T-helper 1 cell (primary cell): ENCODE data around the gene HMGCS2.
A peak's percentile ranks its signal among the peaks of the same experiment; 100 is the strongest.

Experiments used
- DNase-seq, 5 donors: peaks; one replicate each; pipeline ENCODE4 v3.0.0-alpha.2; 2012 to 2020

HMGCS2 gene

DNA sequence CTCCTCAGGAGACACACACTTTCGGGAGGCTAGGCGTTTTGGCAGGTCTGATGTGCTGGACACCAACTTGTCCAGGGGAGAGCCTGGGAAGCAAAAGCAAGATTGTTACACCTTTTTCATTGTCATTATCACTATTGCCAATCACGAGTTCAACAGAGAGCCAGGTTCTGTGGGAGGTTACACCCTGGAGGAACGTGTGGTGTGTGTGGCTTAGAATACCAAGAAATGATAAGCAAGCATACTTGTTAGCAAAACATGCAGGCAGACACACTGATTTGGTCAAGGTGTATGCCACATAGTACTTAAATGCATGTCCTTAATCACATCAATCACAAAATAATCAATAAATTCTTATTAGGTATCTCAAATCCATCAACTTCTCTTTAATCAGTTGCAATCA is 16.1 kb downstream of the HMGCS2 start:
- DNase-seq = peak in 1 of 5 donors; percentile 15

- DNase-seq = no peak
Observed at GRCh38 chr1:119748040-119748439, 20.7 kb downstream of the HMGCS2 start.

DNA sequence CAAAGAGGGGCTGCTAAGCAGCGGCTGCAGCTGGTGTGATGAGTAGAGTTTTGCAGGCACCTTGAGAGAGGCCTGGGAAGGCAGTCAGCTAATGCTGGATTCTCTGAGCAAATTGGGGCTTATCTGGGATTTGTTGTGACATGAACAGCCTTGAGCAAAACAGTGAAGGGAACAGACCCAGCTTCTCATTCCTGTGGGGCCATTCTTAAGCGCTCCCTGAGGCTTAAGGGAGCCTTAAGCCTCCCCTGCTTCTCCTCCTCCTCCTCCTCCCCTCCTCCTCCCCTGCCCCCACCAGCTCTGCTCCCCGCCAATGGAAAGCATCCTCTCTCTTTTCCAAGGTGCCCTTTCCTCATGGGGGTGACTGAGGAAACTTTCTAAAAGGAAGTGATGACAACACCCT is 21.3 kb downstream of the HMGCS2 start:
- DNase-seq = no peak

DNA sequence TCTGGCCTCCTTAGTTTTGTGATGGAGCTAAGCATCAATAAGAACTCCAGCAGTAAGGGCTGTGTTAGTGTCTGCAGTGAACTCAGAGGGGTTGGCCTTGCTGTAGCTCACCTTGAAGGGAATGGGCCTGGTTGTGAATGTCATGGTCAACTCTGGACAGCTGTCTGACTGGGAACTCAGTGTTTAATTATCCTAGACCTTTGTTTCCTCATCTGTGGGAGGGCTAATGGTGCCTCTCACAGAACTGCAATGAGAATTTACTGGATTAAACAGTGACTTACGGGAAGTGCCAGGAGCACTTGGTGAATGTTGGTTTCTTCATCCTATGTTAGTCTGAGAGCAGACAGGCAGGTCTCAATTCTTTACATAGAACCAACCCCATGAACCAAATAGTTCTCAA is 23.7 kb downstream of the HMGCS2 start:
- no peak for DNase-seq

DNA sequence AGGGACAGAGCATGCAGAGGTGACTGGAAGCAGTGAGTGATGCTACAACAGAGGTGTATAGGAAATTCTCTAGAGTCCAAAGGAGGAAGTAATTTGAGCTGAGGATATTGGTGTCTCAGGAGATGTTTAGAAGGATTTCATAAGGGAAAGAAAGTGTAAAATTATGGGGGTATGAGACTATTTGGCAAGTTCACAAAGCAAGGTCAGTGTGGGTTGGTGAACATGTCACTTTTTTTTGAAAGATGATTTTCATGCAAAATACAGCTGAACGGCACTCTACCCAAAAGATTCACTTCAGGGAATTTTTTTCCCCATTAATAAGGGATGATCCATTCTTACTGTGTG is 24.1 kb downstream of the HMGCS2 start:
- no peak for DNase-seq

DNA sequence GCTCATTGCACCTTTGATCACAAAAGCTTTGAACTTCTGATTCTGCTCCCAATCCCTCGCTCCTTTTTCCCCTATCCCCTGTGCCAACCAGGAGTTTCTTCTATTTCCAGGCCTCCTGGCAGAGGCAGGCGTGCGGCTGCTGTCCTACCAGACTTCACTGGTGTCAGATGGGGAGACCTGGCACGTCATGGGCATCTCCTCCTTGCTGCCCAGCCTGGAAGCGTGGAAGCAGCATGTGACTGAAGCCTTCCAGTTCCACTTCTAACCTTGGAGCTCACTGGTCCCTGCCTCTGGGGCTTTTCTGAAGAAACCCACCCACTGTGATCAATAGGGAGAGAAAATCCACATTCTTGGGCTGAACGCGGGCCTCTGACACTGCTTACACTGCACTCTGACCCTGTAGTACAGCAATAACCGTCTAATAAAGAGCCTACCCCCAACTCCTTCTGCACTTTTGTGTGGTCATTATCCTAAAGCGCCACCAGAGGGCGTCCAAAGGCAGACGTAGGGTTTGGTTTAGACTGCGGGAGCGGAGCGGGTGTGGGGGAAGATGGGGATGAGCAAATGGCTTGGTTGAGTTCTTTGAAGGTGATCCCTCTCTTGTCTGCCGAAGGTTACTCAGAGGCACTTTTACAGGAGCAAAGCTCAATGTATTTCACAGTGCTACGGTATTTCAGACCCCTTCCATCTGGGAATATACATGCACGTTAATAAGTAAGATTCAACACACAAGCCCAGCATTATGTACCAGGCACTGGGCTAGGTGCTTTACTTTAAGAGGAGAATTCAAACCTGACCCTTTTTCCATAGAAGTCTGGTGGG is 24.7 kb downstream of the HMGCS2 start:
- DNase-seq = peak in 2 of 5 donors; percentile 2 to 63

- no peak for DNase-seq
Observed at GRCh38 chr1:119743308-119743707, 25.4 kb downstream of the HMGCS2 start.

DNA sequence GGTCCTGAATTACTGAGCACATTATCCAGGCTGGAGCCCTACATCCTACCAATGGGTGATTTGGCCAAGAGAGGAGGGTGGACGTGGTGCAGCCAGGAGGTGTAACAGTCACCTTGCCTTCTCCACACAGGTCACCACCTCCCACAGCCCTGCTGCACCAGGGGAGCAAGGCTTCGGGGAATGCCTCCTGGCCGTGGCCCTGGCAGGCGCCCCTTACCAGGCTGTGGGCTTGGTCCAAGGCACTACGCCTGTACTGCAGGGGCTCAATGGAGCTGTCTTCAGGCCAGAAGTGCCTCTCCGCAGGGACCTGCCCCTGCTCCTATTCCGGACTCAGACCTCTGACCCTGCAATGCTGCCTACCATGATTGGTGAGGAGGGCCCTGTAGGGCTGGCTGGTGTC is 26.0 kb downstream of the HMGCS2 start:
- DNase-seq = no peak

DNA sequence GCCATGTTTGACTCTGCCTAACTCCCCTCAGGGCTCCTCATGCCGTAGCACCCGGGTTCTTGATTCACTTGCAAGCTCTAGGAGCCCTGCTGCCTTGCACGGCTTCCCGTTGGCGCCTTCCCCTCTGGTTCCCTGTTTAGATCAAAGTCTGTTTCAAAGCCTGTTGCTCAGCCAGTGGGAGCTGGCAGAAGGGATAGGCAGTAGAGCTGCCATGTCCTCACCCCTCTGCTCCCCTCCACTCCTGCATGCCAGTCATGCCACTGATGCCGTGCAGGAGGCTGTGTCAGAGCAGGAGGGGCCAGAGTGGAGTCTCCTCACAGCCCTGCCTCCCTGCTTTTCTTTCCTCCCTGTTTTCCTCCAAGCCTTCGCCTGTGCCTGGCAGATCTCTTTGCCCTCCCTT is 26.5 kb downstream of the HMGCS2 start:
- no peak for DNase-seq

DNA sequence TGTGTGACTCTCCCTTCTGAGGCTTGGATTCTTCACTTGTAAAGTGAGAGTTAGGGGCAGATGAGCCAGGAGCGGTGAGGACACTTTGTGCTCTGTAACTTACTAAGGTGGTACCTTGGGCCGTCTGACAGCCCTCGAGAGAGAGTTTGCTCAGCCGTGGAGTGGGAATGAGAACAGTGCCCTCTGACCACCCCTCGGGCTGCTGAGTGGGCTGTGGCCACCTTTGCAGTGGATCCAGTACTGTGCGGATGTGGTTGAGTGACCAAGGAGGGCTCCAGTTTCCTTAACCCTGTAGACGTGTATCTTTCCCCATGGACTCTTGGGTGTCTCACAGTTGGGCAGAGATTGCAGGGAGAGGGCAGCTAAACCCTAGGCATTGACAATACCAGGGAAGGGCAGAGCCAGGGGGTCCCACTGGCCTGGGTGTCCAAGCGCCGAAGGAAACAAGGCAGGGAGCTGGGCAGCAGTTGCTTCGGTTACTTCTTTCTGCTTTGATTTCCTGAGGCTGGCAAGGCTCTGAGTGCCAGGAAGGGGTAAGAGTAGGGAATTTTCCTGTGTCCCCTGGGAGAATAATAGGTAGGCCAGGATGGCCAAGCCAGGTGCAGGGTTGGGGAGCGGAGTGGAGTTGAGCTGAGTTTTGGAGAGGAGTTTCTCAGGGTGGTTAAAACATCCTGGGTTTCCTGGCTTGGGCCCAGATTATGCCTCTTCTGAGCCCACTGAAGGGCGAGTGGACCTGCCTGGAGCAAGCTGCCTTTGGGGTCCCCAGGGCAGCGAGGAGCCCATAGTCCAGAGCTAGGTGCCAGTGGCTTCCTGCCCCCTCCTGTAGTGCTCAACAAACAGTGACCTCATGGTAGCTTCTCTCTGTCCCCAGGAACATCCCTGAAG is 27.6 kb downstream of the HMGCS2 start:
- DNase-seq = no peak

DNA sequence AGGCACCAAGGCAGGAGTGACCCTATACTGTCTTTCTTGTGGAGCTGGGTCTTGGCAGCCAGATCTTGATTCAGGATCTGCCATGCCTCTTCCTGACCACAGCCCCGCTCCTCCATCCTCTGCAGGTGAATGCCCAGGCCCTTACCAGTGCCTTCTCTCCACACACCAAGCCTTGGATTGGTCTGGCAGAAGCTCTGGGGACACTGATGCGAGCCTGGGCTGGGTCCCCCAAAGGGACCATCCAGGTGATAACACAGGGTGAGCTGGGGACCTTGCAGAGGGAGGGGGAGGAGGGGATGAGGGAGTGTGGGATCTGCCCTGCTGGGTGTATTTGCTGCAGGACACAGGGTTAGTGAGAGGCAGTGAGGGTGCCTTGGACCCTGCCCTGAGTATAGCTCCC is 28.4 kb downstream of the HMGCS2 start:
- no peak for DNase-seq

DNA sequence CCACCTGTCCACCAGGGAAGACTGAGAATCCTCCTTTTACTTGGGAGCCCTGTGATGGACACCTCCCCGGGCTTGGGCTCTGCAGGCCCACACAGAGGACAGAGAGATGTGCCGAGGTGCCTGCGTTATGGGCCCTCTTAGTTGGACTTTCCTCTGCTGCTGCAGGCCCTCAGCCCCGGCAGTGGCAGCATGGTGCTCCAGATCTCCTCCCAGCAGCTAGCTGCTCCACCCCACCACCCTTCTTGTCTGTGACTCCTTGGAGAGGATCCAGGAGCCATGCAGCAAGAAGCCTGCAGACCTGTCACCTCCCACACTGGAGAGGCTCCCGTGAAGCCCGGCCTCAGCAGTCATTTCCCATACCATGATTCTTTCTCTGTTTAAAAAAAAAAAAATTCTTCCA is 29.6 kb downstream of the HMGCS2 start:
- DNase-seq = no peak

- no peak for DNase-seq
Observed at GRCh38 chr1:119738100-119738720, 30.5 kb downstream of the HMGCS2 start.

DNA sequence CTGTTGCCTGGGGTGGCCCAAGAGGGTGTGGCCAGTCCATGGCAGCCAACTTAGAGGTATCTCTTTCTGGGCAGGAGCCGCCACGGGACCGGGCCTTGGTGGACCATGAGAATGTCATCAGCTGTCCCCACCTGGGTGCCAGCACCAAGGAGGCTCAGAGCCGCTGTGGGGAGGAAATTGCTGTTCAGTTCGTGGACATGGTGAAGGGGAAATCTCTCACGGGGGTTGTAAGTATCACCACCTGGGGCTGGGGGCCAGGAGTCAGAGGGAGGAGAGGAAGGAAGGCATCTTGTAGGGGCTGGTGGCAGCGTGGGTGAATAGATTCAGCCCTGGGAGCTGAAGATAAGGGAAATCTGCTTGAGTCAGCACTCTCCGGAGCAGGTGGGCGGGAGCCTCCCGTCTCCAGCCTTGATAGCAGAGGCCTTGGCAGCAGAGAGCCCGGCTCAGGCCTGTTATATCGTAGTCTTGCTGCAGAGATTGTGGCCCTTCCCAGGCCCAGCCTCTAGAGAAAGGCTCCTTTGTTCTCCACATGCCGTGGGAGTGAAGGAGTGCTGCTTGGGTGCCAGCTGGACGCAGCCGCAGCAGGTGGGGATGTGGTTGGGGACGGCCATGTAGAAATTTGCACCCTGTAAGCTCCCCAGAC is 31.5 kb downstream of the HMGCS2 start:
- DNase-seq = no peak

GRCh38 chr1:119736649-119737039 is 32.1 kb downstream of the HMGCS2 start:
- DNase-seq = no peak

GRCh38 chr1:119735217-119735616 is 33.5 kb downstream of the HMGCS2 start:
- no peak for DNase-seq

DNA sequence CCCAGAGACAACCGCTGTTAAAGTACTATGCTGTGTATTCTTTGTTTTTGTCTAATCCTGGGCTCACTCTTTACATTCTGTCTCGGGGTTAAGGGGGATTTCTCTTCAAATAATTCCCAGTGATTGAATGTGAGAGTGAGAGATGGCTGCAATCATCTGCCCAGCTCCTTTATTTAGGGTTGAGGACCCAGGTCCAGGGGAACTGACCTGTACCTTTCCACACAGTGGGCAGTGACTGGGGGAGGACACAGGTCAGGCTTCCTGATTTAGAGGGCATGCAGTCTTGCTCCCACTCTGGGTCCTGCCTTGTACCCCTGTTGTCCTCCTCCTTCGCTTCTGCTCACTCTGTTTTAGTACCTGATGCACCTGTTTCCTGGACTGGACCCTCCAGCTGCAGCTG is 35.0 kb downstream of the HMGCS2 start:
- DNase-seq = no peak

DNA sequence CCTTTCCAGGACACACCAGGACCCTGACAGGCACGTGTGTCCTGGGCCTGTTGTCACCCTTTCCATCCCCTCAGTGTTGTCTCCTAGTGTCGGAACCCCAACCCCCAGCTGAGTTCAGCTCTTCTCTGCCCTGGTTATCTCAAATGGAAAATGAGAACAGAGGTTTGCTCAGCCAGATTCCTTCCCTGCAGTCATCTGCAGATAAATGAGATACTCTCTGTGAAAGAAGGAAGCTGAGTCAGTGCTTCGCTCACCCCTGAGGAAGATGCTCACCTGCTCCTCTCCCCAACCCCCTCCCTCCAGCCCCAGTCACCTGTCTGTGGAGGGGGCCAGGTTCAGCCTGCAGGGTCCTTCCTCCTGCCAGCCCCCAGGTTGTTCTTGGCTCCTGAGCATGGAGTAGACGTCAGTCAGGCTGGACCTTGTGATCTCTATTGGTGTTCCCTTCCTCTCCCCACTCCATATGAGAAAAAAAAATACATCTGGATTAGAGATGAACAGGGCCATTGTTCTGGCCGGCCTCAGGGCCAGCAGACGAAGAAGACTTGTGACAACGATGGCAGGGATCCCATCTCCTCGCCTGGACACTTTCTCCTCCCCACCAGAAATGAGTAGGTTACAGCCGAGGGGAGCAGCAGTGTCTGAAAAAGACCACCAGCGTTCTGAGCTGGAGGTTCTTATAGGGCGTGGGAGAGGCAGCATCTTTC is 36.1 kb downstream of the HMGCS2 start:
- DNase-seq = no peak

DNA sequence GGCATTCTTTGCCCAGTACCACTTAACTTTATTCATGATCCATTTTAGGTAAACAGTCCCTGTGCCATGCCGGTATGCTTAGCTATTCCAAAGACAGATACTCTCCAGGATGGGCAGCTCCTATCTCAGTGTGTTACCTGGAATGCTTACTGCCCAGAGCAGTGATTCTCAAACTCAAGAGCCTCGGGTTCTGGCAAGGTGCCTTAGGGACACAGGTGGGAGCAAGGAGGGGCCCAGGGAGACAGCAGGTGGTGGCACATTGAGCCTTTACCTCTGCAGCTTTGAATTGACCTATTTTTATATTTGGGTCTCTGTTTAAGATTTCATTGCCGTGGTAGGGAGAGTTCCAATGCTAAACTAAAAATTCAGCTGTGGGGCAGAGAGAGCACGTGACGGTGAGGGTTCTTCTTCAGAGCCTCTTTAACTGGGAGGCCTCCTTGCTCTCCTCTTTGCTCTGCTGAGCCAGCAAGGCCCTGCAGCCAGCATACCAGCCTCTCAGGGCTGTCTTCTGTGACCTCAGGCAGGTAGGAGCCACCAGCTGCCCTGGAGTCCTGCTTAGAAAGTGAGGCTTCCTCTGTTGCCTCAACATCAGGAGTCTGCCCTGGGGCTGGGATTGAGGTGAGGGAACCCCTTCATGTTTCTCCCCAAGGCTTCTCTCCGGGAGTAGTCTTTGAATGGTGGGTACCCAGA is 36.8 kb downstream of the HMGCS2 start:
- no peak for DNase-seq

GRCh38 chr1:119731060-119731459 is 37.6 kb downstream of the HMGCS2 start:
- DNase-seq = no peak

DNA sequence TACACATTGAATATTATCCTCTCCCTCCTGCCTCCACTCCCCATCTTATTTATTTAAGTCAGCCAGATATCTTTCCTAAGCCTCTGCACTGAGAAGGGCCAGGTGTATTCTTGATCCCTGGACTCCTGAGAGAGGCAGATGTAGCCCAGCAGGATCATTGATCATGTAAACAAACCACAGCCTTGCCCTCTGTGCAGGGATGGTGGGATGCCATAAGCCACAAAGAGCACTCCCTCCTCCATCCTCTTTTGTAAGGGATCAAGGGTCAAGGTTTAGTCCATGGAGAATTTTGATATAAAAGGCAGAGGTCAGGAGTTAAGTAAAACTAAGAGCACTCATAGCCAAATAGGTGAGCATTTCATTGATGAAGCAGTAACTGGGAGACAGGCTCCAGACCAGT is 39.7 kb downstream of the HMGCS2 start:
- DNase-seq = no peak

DNA sequence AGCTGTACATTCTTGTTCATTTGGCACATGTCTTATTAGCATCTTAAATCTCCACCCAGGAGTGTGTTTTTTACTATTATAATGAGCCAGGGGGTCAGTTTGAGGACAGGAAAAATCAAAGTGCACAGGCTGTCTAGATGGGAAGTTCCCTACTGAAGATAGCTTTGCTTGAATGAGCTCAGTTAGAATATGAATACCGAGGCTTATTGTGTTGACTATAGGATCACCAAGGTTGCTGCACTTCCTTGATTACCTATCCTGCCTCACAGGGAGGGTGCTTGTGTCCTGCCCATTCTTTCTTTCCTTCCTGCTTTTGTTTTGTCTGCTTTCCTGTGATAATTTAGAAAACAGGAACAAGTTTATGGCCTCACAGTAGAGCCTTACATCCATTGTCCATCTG is 40.7 kb downstream of the HMGCS2 start:
- DNase-seq = no peak
